HepG2 (cell line): ENCODE data around the gene UQCRC1. TPM values are rescaled to one million over a fixed set of nuclear protein-coding genes. Genes with fewer than 3 reads are reported as not detected.

Source experiments
- ATAC-seq: fragments of 200-7000 bp; cut with Tn5 transposase; 3 replicates; pipeline ENCODE4 v1.9.1; 2020; ENCODE audit warnings: mild to moderate bottlenecking, moderate library complexity
- BruUV-seq: library from RNA; stranded (reverse); fragments of 400-500 nt; replicated peaks from 2 replicates; lab custom pipeline; 2021; lab: Mats Ljungman, UMichigan
- CTCF ChIA-PET: fragments of 300-600 bp; formaldehyde crosslinking; extraction: SDS; loops from one replicate; lab custom pipeline; 2021; ENCODE audit warnings: low total read pairs, inconsistent platforms, low intra/inter-chr PET ratio; lab: Yijun Ruan, JAX
- POLR2A ChIA-PET: fragments of 350-600 bp; sonication (Branson Sonifier 250); formaldehyde crosslinking; loops from one replicate; lab custom pipeline; 2020; ENCODE audit warnings: antibody characterized with exemption, inconsistent platforms; lab: Yijun Ruan, JAX
- DNase-seq: peaks from one replicate; pipeline ENCODE4 v3.0.0-alpha.2; 2015; ENCODE audit warnings: low spot score
- FAIRE-seq: peaks from 3 replicates; lab custom pipeline; 2011; peaks lifted over from hg19 to GRCh38; lab: Jason Lieb, UNC
- H2AFZ ChIP-seq: one replicate; pipeline ENCODE4 v1.6.1; 2011; ENCODE audit warnings: low read length, inconsistent platforms
- H3K27ac ChIP-seq: fragments of 300-600 bp; 3 replicates; pipeline ENCODE4 v1.8.0; 2011; ENCODE audit warnings: mixed run types, mild to moderate bottlenecking, mixed read lengths, low read length, inconsistent platforms; ENCODE audit not compliant: insufficient read depth; ENCODE audit errors: extremely low read length
- H3K27me3 ChIP-seq, 2 experiments: fragments of 200-600 bp in 1 of 2; 2 replicates in 1 of 2; 3 replicates in 1 of 2; pipeline versions ENCODE4 v1.6.0 to v1.8.0; 2011; ENCODE audit warnings: low read length in 2 of 2, mild to moderate bottlenecking in 2 of 2, moderate library complexity in 2 of 2, inconsistent platforms in 1 of 2; ENCODE audit not compliant: insufficient read depth in 2 of 2, control insufficient read depth in 1 of 2
- H3K36me3 ChIP-seq, 2 experiments: fragments of 200-600 bp in 1 of 2; replicated peaks in 1 of 2; 2 replicates in 1 of 2; 3 replicates in 1 of 2; pipeline versions ENCODE4 v1.5.1 to v1.8.0; 2011; ENCODE audit warnings: low read length in 2 of 2, inconsistent platforms in 1 of 2; ENCODE audit not compliant: insufficient read depth in 2 of 2, control insufficient read depth in 1 of 2
- H3K4me1 ChIP-seq: 2 replicates; pipeline ENCODE4 v1.5.1; 2012; ENCODE audit warnings: low read length, inconsistent platforms; ENCODE audit not compliant: insufficient read depth
- H3K4me2 ChIP-seq: 2 replicates; pipeline ENCODE4 v1.6.0; 2011; ENCODE audit warnings: low read depth, low read length, inconsistent platforms
- H3K4me3 ChIP-seq, 3 experiments: fragments of 200-600 bp in 1 of 3; sonication (generic), shearing (Covaris generic) in 1 of 3; replicated peaks in 1 of 3; 2 replicates each; pipeline ENCODE4 v1.5.1; 2011 to 2016; ENCODE audit warnings: low read length in 3 of 3, inconsistent platforms in 2 of 3, low read depth in 2 of 3, mild to moderate bottlenecking in 2 of 3, control low read depth in 1 of 3, mixed read lengths in 1 of 3; ENCODE audit not compliant: insufficient read depth in 1 of 3
- H3K79me2 ChIP-seq: one replicate; pipeline ENCODE4 v1.6.1; 2011; ENCODE audit warnings: low read length, inconsistent platforms; ENCODE audit not compliant: insufficient read depth
- H3K9ac ChIP-seq: 2 replicates; pipeline ENCODE4 v1.6.0; 2011; ENCODE audit warnings: mild to moderate bottlenecking, low read depth, low read length, inconsistent platforms; ENCODE audit not compliant: insufficient read depth
- H3K9me3 ChIP-seq: 2 replicates; pipeline ENCODE4 v1.5.1; 2012; ENCODE audit warnings: mild to moderate bottlenecking, low read length
- H4K20me1 ChIP-seq: 2 replicates; pipeline ENCODE4 v1.6.0; 2011; ENCODE audit warnings: inconsistent platforms, mild to moderate bottlenecking, low read length, moderate library complexity; ENCODE audit not compliant: insufficient read depth
- ARNT2 ChIP-seq: sonication (generic); formaldehyde crosslinking; IDR thresholded peaks from 2 replicates; pipeline ENCODE4 v1.8.0; 2022; ENCODE audit warnings: mild to moderate bottlenecking, low read depth, missing genetic modification reagents, moderate library complexity
- CEBPB ChIP-seq: IDR thresholded peaks from 2 replicates; pipeline ENCODE4 v1.6.1; 2011; ENCODE audit warnings: low read depth, low read length, improper control_type of control experiment, borderline replicate concordance
- KDM5B ChIP-seq: sonication (generic); formaldehyde crosslinking; IDR thresholded peaks from 2 replicates; pipeline ENCODE4 v1.4.0; 2020; ENCODE audit warnings: missing genetic modification reagents, mild to moderate bottlenecking, borderline replicate concordance
- KLF6 ChIP-seq: IDR thresholded peaks from 2 replicates; pipeline ENCODE4 v1.8.0; 2016; ENCODE audit warnings: missing biosample characterization, missing genetic modification reagents
- MZF1 ChIP-seq: sonication (generic); formaldehyde crosslinking; IDR thresholded peaks from 2 replicates; pipeline ENCODE4 v1.8.1; 2023; ENCODE audit warnings: mild to moderate bottlenecking, missing genetic modification reagents, borderline replicate concordance
- RELA ChIP-seq: sonication (generic); formaldehyde crosslinking; IDR thresholded peaks from 2 replicates; pipeline ENCODE4 v1.4.0; 2020; ENCODE audit warnings: missing genetic modification reagents
- ZBTB38 ChIP-seq: sonication (generic); formaldehyde crosslinking; IDR thresholded peaks from 2 replicates; pipeline ENCODE4 v1.5.1; 2020; ENCODE audit warnings: mild to moderate bottlenecking, missing genetic modification reagents
- ZNF260 ChIP-seq: sonication (generic); formaldehyde crosslinking; IDR thresholded peaks from 2 replicates; pipeline ENCODE4 v1.4.0; 2020; ENCODE audit warnings: missing genetic modification reagents, low read depth, mild to moderate bottlenecking, borderline replicate concordance
- ZNF350 ChIP-seq: sonication (generic); formaldehyde crosslinking; IDR thresholded peaks from 2 replicates; pipeline ENCODE4 v1.4.0; 2020; ENCODE audit warnings: mild to moderate bottlenecking, low read depth, missing genetic modification reagents, borderline replicate concordance
- ZNF432 ChIP-seq: sonication (generic); formaldehyde crosslinking; IDR thresholded peaks from 2 replicates; pipeline ENCODE4 v1.5.0; 2020; ENCODE audit warnings: missing genetic modification reagents, mild to moderate bottlenecking, borderline replicate concordance
- ZNF616 ChIP-seq: sonication (generic); formaldehyde crosslinking; IDR thresholded peaks from 2 replicates; pipeline ENCODE4 v1.5.0; 2020; ENCODE audit warnings: low read depth, mild to moderate bottlenecking, missing genetic modification reagents
- ZNF7 ChIP-seq: IDR thresholded peaks from 2 replicates; pipeline ENCODE4 v1.6.1; 2016; ENCODE audit warnings: missing biosample characterization, missing genetic modification reagents
- WGBS: methylation state at CpG from one replicate; pipeline ENCODE4 v1.1.6; 2017; ENCODE audit warnings: low lambda C conversion rate; 5-methylcytosine and 5-hydroxymethylcytosine counted together
- in situ Hi-C: cut with HindIII; loops from 2 replicates; pipeline ENCODE4 v1.10.0; 2017; ENCODE audit warnings: low pct_unique_long_range_greater_than_20kb; ENCODE audit not compliant: extremely low pct_ligation_motif_present
- intact Hi-C: fragments of 100-400 bp; cut with micrococcal nuclease; formaldehyde crosslinking; loops from one replicate; pipeline ENCODE4 v1.10.0; 2022; ENCODE audit not compliant: unreplicated experiment
- polyA plus RNA-seq, 8 experiments: library from polyadenylated mRNA; depleted of rRNA in 3 of 8; stranded (reverse) in 7 of 8; unstranded in 1 of 8; fragments of >200 nt; fragmentation: Illumina TruSeq in 4 of 8; extraction: Trizol in 4 of 8; gene quantifications; 2 replicates each; pipeline versions ENCODE4 v1.2.1 to v1.2.3, GENCODE V29; 2011 to 2016; ENCODE audit warnings: low read depth in 4 of 8, missing spikeins in 1 of 8, mixed read lengths in 1 of 8; ENCODE audit not compliant: insufficient read depth in 1 of 8
- total RNA-seq, 5 experiments: library from RNA; depleted of rRNA; stranded (reverse); fragments of >200 nt; fragmentation: Illumina TruSeq; extraction: Trizol; gene quantifications; 2 replicates each; pipeline ENCODE4 v1.2.3, GENCODE V29; 2016; ENCODE audit warnings: low read depth in 1 of 5
- TF ChIP-seq, protein P1 (sequence below): sonication (generic); formaldehyde crosslinking; IDR thresholded peaks from 2 replicates; pipeline ENCODE4 v1.8.1; 2023; ENCODE audit warnings: mild to moderate bottlenecking, missing genetic modification reagents
- TF ChIP-seq, protein P2 (sequence below): sonication (generic); formaldehyde crosslinking; IDR thresholded peaks from 2 replicates; pipeline ENCODE4 v1.8.1; 2023; ENCODE audit warnings: mild to moderate bottlenecking, moderate library complexity, missing genetic modification reagents
- TF ChIP-seq, protein P3 (sequence below): sonication (generic); formaldehyde crosslinking; IDR thresholded peaks from 2 replicates; pipeline ENCODE4 v1.4.0; 2020; ENCODE audit warnings: mild to moderate bottlenecking, low read depth, missing genetic modification reagents

UQCRC1 gene
- total and polyA plus RNA-seq, 2 of the 13 experiments (the other 11 are each of a cell fraction or from before 2014, with no cell fraction given): 316 to 680 TPM

DNA sequence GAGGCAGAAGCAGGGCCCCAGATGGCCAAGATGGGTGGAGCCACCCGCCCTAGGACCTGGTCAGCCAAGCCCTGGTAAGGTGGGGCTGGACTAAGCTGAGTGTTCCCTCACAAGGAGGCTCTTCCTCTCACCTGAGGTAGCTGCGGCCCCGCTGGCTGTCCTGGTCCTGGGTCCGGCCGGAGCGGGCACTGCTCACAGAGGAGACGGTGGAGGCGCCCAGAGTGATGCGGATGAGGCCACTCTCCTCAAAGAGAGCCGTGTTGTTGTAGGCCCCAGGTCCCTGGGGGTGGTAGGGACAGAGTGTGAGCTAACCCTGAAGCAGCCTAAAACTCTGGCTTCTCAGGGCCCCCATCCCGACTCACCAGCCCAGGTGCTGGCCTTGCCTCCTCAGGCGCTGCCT lies 33.2 kb upstream of the UQCRC1 start:
- FAIRE-seq (no peak), ATAC-seq (no peak), DNase-seq (no peak)
- H3K9me3 ChIP-seq: no peaks in the 10 kb centered on the region
- H3K4me1 ChIP-seq: peaks cover 10% of the 10 kb centered on the region
- peaks cover 1 to 2% of the 10 kb centered on the region in 2 experiments; a peak in 2 of 5 replicates for H3K36me3 ChIP-seq
- no TSS peak for BruUV-seq
- no peaks in the 10 kb centered on the region for H4K20me1 ChIP-seq
- H3K79me2 ChIP-seq: no peaks in the 10 kb centered on the region
- ChIA-PET CTCF (no interaction called here), POLR2A (no interaction called here)
- no peak overlapping the region for H3K4me3 ChIP-seq
- no peak overlapping the region for H3K9ac ChIP-seq
- no peak overlapping the region for H3K4me2 ChIP-seq
- H2AFZ ChIP-seq: no peak overlapping the region
- no peak overlapping the region for H3K27ac ChIP-seq
- in situ Hi-C loops (no loop called here), intact Hi-C loops (no loop called here)
- no peaks in the 10 kb centered on the region for H3K27me3 ChIP-seq
- WGBS: 86% methylated on average over 9 of the region's 12 CpGs
- no peak for TF ChIP-seq ZNF350
- TF ChIP-seq, protein P1, sequence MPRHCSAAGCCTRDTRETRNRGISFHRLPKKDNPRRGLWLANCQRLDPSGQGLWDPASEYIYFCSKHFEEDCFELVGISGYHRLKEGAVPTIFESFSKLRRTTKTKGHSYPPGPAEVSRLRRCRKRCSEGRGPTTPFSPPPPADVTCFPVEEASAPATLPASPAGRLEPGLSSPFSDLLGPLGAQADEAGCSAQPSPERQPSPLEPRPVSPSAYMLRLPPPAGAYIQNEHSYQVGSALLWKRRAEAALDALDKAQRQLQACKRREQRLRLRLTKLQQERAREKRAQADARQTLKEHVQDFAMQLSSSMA: no peak
- TF ChIP-seq KLF6 (CRISPR knock-in tag): no peak
- no peak for TF ChIP-seq ZNF7 (CRISPR knock-in tag)
- TF ChIP-seq, protein P2, sequence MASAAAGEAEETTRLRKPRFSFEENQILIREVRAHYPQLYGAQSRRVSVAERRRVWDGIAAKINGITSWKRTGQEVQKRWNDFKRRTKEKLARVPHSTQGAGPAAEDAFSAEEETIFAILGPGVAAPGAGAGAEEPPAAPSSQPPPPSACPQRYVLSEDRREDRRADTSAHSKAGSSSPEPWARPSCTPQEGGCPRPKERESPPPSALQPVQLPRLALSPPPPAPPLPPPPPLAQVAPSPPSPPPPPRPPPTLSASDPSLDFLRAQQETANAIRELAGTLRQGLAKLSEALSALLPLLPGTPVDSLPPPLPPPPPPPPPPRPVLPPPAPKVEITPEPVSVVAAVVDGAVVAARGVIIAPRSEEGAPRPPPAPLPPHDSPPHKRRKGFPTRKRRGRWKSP (CRISPR knock-in tag): no peak
- TF ChIP-seq CEBPB: no peak
- TF ChIP-seq MZF1 (CRISPR knock-in tag): no peak
- no peak for TF ChIP-seq ZBTB38
- TF ChIP-seq ARNT2 (CRISPR knock-in tag): no peak
- no peak for TF ChIP-seq ZNF432
- no peak for TF ChIP-seq RELA (CRISPR knock-in tag)
- no peak for TF ChIP-seq ZNF616
- TF ChIP-seq, protein P3, sequence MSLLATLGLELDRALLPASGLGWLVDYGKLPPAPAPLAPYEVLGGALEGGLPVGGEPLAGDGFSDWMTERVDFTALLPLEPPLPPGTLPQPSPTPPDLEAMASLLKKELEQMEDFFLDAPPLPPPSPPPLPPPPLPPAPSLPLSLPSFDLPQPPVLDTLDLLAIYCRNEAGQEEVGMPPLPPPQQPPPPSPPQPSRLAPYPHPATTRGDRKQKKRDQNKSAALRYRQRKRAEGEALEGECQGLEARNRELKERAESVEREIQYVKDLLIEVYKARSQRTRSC (CRISPR knock-in tag): no peak
- no peak for TF ChIP-seq KDM5B (CRISPR knock-in tag)
- no peak for TF ChIP-seq ZNF260 (CRISPR knock-in tag)
